Measurements from ENCODE around the gene FXYD1.
"Not testable (repeated sequence)": the region's sequence is repeated elsewhere in the genome, so short reads cannot be mapped to it uniquely, and the experiment has no call there.

FXYD1 gene

DNA sequence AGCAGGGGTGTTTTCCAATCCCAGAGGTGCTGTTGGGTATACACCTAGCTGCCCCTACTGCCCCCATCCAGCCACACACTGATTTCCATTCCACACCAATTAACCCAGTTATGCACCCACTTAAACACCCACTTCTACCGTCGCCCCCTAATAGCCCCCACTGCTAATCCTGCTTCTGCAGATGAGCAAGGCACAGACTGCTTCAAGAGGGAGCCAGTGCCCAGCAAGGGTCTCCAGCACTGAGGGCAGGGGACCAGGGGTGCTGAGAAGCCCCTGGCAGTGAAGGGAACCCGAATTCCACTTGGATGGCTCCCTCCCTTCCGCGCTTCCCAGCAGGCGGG is 5.6 kb downstream of the FXYD1 start:
- no peak for DNase-seq (ENCODE audit: low read depth)
- H3K4me3 ChIP-seq (ENCODE audit: low read depth, low read length): no peak overlapping the region
- TF ChIP-seq, protein P1, sequence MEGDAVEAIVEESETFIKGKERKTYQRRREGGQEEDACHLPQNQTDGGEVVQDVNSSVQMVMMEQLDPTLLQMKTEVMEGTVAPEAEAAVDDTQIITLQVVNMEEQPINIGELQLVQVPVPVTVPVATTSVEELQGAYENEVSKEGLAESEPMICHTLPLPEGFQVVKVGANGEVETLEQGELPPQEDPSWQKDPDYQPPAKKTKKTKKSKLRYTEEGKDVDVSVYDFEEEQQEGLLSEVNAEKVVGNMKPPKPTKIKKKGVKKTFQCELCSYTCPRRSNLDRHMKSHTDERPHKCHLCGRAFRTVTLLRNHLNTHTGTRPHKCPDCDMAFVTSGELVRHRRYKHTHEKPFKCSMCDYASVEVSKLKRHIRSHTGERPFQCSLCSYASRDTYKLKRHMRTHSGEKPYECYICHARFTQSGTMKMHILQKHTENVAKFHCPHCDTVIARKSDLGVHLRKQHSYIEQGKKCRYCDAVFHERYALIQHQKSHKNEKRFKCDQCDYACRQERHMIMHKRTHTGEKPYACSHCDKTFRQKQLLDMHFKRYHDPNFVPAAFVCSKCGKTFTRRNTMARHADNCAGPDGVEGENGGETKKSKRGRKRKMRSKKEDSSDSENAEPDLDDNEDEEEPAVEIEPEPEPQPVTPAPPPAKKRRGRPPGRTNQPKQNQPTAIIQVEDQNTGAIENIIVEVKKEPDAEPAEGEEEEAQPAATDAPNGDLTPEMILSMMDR (IDR thresholded peaks at IDR 0.05; ENCODE audit: insufficient read depth, low read depth, low read length, missing control alignments): no peak

DNA sequence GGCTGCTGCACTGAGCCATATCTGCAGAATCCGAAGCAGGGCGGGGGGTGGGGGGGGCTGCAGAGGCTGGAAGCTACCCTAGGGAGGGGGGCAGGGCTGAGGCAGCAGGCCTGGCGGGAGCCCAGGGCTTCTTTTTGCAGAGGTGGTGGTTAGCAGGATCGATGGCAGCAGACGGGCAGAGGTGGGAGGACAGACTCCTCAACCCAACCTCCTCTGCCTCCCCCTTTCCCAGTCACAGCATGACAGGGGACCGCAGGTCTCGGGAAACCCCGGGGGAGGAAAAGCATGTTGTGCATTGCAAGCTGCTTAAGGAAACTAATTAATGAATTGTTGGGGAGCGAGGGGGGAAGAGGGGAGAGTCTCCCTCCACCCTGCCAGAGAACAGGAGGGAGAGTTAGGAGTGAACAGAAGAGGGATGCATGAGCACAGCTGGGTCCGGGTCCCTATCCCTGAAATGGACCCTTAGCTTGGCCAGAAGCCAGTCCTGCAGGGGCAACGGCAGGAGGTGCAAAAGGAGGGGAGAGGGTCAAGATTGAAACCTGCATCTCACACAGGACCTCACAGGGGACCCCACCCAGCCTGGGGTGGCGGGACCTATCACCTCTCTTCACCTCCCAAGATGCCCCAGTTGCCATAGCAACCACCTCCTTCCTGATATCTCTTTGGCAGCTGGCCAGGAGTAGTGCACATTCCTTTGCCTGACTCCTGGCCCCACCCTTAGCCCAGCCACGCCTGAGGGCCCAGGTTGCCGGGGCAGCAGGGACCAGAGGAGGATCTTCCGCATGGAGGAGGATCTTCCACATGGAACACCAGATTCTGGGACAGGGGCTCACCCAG is 6.2 kb downstream of the FXYD1 start:
- no peak overlapping the region for H3K4me3 ChIP-seq (ENCODE audit: low read depth, low read length)
- TF ChIP-seq, protein P1 (IDR thresholded peaks at IDR 0.05; ENCODE audit: insufficient read depth, low read depth, low read length, missing control alignments): no peak
- DNase-seq (ENCODE audit: low read depth): peak; percentile 36

DNA sequence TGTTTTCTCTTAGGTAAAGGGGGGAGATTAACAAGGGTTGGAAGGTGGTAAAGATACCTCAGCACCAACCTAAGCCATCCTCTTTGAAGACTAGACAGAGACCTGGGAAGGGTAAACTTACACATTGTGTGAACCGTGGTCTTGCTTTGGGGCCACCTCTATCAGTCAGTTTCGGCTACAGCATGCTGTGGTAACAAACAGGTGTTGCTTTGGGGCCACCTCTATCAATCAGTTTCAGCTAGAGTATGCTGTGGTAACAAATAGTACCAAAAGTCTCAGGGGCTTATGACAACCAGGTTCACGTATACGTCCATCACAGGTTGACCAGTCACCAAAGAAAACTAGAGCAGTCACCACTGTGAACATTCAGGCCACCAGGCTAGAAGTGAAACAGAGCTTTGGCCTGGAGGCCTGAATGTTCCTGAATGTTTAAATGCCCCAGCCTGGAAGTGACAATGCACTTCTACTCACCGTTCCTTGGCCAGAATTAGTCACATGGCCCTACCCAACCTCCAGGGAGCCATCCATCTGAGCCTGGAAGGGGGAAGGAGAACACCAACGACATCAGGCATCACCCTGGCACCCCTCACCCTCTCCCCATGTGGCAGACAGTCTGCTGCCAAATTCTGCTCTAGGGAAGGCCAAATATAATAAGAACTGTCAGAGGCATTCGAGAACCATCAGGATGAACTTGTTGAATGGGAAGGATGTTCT is 8.3 kb downstream of the FXYD1 start:
- H3K4me3 ChIP-seq (ENCODE audit: low read depth, low read length): no peak overlapping the region
- no peak for DNase-seq (ENCODE audit: low read depth)
- TF ChIP-seq, protein P1 (IDR thresholded peaks at IDR 0.05; ENCODE audit: insufficient read depth, low read depth, low read length, missing control alignments): no peak

DNA sequence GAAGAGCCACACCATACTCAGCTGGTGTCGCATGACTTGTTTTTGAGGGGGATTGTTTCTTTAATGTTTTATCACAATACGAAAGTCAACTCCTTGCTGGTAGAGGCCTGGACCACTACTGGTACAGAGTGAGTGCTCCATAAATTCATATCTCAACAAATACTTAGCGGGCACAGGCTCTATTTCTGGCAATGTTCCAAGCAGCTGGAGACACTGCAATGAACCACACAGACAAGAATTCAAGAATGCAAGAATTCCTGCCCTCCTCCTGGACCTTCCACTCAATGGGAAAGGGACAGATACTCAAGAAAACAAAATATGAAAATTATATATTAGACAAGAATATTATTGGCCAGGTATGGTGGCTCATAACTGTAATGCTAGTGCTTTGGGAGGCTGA is 10.8 kb downstream of the FXYD1 start:
- H3K4me3 ChIP-seq (ENCODE audit: low read depth, low read length): no peak overlapping the region
- DNase-seq (ENCODE audit: low read depth): no peak
- TF ChIP-seq, protein P1 (IDR thresholded peaks at IDR 0.05; ENCODE audit: insufficient read depth, low read depth, low read length, missing control alignments): no peak

DNA sequence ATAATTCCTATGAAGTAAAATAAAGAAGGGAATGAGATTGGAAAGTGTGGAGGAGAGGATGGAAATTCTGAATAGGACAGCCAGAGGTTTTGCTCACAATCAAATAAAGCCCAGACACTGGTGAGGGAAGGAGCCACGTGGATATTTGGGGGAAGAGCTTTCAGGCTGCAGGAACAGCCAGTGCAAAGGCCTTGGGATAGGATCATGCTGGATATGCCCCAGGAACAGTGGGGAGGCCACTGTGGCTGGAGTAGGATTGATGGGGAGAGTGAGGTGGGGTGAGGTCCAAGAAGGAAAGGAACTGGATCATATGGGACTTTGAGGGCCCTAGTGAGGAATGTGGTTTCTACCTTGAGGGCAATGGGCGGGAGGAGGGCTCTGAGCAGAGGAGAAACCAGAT is 11.8 kb downstream of the FXYD1 start:
- no peak for DNase-seq (ENCODE audit: low read depth)
- H3K4me3 ChIP-seq (ENCODE audit: low read depth, low read length): no peak overlapping the region
- TF ChIP-seq, protein P1 (IDR thresholded peaks at IDR 0.05; ENCODE audit: insufficient read depth, low read depth, low read length, missing control alignments): no peak

DNA sequence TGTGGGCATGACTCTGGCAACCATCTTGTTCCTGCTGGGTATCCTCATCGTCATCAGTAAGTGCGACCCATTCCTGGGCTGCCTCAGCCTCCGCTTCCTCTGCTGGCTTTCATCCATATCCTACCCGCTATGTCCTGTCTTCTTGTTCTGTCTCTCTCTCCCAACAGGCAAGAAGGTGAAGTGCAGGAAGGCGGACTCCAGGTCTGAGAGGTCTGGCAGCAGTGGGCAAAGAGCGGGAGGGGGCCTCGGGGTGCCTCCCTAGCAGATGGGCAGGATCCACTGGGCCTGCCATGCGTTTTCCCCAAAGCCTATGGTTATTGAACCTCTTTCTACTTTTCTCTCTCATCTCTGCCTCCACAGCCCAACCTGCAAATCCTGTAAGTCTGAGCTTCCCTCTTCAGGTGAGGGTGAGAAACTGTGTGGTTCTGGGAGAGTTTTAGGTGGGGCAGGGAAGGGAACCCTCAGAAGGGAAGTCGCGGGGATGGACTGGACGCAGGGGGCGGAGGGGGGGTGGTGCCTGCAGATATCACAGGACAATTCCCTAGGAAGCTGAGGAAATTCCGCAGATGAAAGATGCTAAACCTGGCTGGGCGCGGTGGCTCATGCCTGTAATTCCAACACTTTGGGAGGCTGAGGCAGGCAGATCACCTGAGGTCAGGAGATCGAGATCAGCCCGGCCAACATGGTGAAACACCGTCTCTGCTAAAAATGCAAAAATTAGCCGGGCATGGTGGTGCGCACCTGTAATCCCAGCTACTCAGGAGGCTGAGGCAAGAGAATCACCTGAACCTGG is 12.8 kb downstream of the FXYD1 start:
- no peak overlapping the region for H3K4me3 ChIP-seq (ENCODE audit: low read depth, low read length)
- no peak for DNase-seq (ENCODE audit: low read depth)
- TF ChIP-seq, protein P1 (IDR thresholded peaks at IDR 0.05; ENCODE audit: insufficient read depth, low read depth, low read length, missing control alignments): no peak

DNA sequence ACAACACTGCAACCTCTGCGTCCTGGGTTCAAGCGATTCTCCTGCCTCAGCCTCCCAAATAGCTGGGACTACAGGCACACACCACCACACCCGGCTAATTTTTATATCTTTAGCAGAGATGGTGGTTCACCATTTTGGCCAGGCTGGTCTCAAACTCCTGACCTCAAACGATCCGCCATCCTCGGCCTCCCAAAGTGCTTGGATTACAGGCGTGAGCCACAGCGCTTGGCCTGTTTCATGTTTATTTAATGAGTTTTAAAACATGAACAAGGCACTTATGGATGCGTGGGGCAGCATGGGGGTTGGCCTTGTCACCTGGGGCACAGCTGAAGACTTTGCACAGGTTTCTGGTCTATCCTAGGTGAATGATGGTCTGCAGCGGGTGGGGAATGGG is 14.5 kb downstream of the FXYD1 start:
- not testable (repeated sequence) for H3K4me3 ChIP-seq (ENCODE audit: low read depth, low read length); DNase-seq (ENCODE audit: low read depth)

All from GM12865 (cell line).